GM12878 (cell line): Measurements from ENCODE around the gene DNAJC11. TPM values are rescaled to one million over a fixed set of nuclear protein-coding genes. Genes with fewer than 3 reads are reported as not detected.
A peak's percentile ranks its signal among the peaks of the same experiment; 100 is the strongest.

Experiments used
- ATAC-seq: fragments of 200-7000 bp; cut with Tn5 transposase; 3 replicates; pipeline ENCODE4 v1.9.1; 2020; ENCODE audit warnings: mild to moderate bottlenecking, moderate library complexity
- BruUV-seq: library from RNA; stranded (reverse); fragments of 400-500 nt; replicated peaks from 2 replicates; lab custom pipeline; 2021; lab: Mats Ljungman, UMichigan
- CTCF ChIA-PET: fragments of 300-600 bp; sonication (Branson Sonifier 250); formaldehyde crosslinking; extraction: SDS; loops from one replicate; lab custom pipeline; 2021; ENCODE audit warnings: inconsistent platforms; lab: Yijun Ruan, JAX
- POLR2A ChIA-PET: fragments of 350-600 bp; formaldehyde crosslinking; extraction: SDS; loops from one replicate; lab custom pipeline; 2021; ENCODE audit warnings: inconsistent platforms; lab: Charles Lee
- RAD21 ChIA-PET: fragments of 300-600 bp; sonication (Branson Sonifier 250); formaldehyde crosslinking; loops from one replicate; lab custom pipeline; 2023; ENCODE audit warnings: antibody characterized with exemption; ENCODE audit not compliant: unreplicated experiment; lab: Charles Lee
- SMC1A ChIA-PET: fragments of 300-600 bp; sonication (Branson Sonifier 250); formaldehyde crosslinking; loops from one replicate; lab custom pipeline; 2023; ENCODE audit not compliant: unreplicated experiment, uncharacterized antibody; lab: Charles Lee
- DNase-seq: peaks from one replicate; pipeline ENCODE4 v3.0.0-alpha.2; 2011; ENCODE audit warnings: low read depth, low spot score
- FAIRE-seq: peaks from 3 replicates; lab custom pipeline; 2011; peaks lifted over from hg19 to GRCh38; lab: Jason Lieb, UNC
- H2AFZ ChIP-seq: 2 replicates; pipeline ENCODE4 v1.6.0; 2011; ENCODE audit warnings: low read depth, low read length, control low read depth; ENCODE audit not compliant: control insufficient read depth
- H3K27ac ChIP-seq: 2 replicates; pipeline ENCODE4 v1.5.1; 2011; ENCODE audit warnings: control low read depth; ENCODE audit not compliant: control insufficient read depth, insufficient read depth
- H3K27me3 ChIP-seq, 2 experiments: replicated peaks in 1 of 2; 2 replicates each; pipeline versions ENCODE4 v1.6.0 to v1.6.1; 2011; ENCODE audit warnings: low read length in 1 of 2; ENCODE audit not compliant: control insufficient read depth in 2 of 2, insufficient read depth in 2 of 2
- H3K36me3 ChIP-seq, 2 experiments: 2 replicates each; pipeline ENCODE4 v1.5.1; 2011; ENCODE audit warnings: low read length in 1 of 2; ENCODE audit not compliant: control insufficient read depth in 2 of 2, insufficient read depth in 2 of 2
- H3K4me1 ChIP-seq: 2 replicates; pipeline ENCODE4 v1.6.1; 2011; ENCODE audit warnings: mild to moderate bottlenecking, low read length, moderate library complexity, mixed read lengths; ENCODE audit not compliant: control insufficient read depth, insufficient read depth
- H3K4me2 ChIP-seq: 2 replicates; pipeline ENCODE4 v1.6.0; 2011; ENCODE audit warnings: control low read depth; ENCODE audit not compliant: control insufficient read depth, insufficient read depth
- H3K4me3 ChIP-seq: fragments of 200-600 bp; sonication (generic); 2 replicates; pipeline ENCODE4 v1.5.1; 2016
- H3K79me2 ChIP-seq: 2 replicates; pipeline ENCODE4 v1.6.0; 2011; ENCODE audit warnings: low read length; ENCODE audit not compliant: control insufficient read depth, insufficient read depth
- H3K9ac ChIP-seq: 2 replicates; pipeline ENCODE4 v1.8.0; 2011; ENCODE audit warnings: low read length, control low read depth, mixed read lengths; ENCODE audit not compliant: control insufficient read depth, insufficient read depth
- H3K9me3 ChIP-seq: replicated peaks from 3 replicates; pipeline ENCODE4 v1.5.1; 2011; ENCODE audit warnings: mild to moderate bottlenecking, low read length; ENCODE audit not compliant: control insufficient read depth, insufficient read depth
- H4K20me1 ChIP-seq: 2 replicates; pipeline ENCODE4 v1.6.0; 2011; ENCODE audit not compliant: control insufficient read depth, insufficient read depth
- ATF3 ChIP-seq: IDR thresholded peaks from 2 replicates; pipeline ENCODE4 v1.6.1; 2011; ENCODE audit warnings: low read depth, mild to moderate bottlenecking, low read length, moderate library complexity, borderline replicate concordance; ENCODE audit errors: extremely low read depth
- BACH1 ChIP-seq: fragments of 450-650 bp; IDR thresholded peaks from 2 replicates; pipeline ENCODE4 v1.6.1; 2017; ENCODE audit warnings: mild to moderate bottlenecking, borderline replicate concordance
- CBFB ChIP-seq: IDR thresholded peaks from 2 replicates; pipeline ENCODE4 v1.6.1; 2016; ENCODE audit warnings: antibody characterized with exemption, low read depth
- E4F1 ChIP-seq: fragments of 450-650 bp; IDR thresholded peaks from 2 replicates; pipeline ENCODE4 v1.6.1; 2018; ENCODE audit warnings: borderline replicate concordance, mild to moderate bottlenecking; ENCODE audit not compliant: partially characterized antibody
- ESRRA ChIP-seq: IDR thresholded peaks from 2 replicates; pipeline ENCODE4 v1.6.1; 2012; ENCODE audit warnings: mild to moderate bottlenecking, low read length, improper control_type of control experiment
- HCFC1 ChIP-seq: fragments of 150-350 bp; IDR thresholded peaks from 2 replicates; pipeline ENCODE4 v1.6.1; 2014; ENCODE audit warnings: low read length
- NBN ChIP-seq: fragments of 450-650 bp; IDR thresholded peaks from 2 replicates; pipeline ENCODE4 v1.6.1; 2016
- NFYA ChIP-seq: IDR thresholded peaks from 2 replicates; pipeline ENCODE4 v1.6.1; 2011; ENCODE audit warnings: low read depth, mild to moderate bottlenecking, low read length, improper control_type of control experiment, borderline replicate concordance
- NR2C1 ChIP-seq: fragments of 450-650 bp; IDR thresholded peaks from 2 replicates; pipeline ENCODE4 v1.6.1; 2017; ENCODE audit warnings: antibody characterized with exemption, mild to moderate bottlenecking, moderate library complexity
- NR2F1 ChIP-seq: fragments of 450-650 bp; conservative IDR thresholded peaks from 2 replicates; pipeline ENCODE4 v1.6.1; 2017; ENCODE audit warnings: mild to moderate bottlenecking
- RAD51 ChIP-seq: fragments of 450-650 bp; IDR thresholded peaks from 2 replicates; pipeline ENCODE4 v1.6.1; 2016; ENCODE audit warnings: moderate library complexity, mild to moderate bottlenecking, inconsistent platforms
- SIN3A ChIP-seq: IDR thresholded peaks from 2 replicates; pipeline ENCODE4 v1.6.1; 2012; ENCODE audit warnings: low read depth, low read length, improper control_type of control experiment
- USF2 ChIP-seq: IDR thresholded peaks from 2 replicates; pipeline ENCODE4 v1.6.1; 2011; ENCODE audit warnings: low read depth, low read length, improper control_type of control experiment, borderline replicate concordance
- ZNF622 ChIP-seq: fragments of 450-650 bp; IDR thresholded peaks from 2 replicates; pipeline ENCODE4 v1.6.1; 2017; ENCODE audit warnings: mild to moderate bottlenecking, inconsistent platforms
- WGBS: methylation state at CpG from one replicate; pipeline ENCODE4 v1.1.6; 2016; ENCODE audit warnings: low lambda C conversion rate; ENCODE audit not compliant: insufficient replicate concordance, insufficient coverage; ENCODE audit errors: missing lambda C conversion rate; 5-methylcytosine and 5-hydroxymethylcytosine counted together
- in situ Hi-C: fragments of 300-500 bp; cut with MboI; formaldehyde crosslinking; loops from 9 replicates; pipeline ENCODE4 v1.14.3; 2018; ENCODE audit warnings: mixed read lengths
- intact Hi-C: fragments of 100-400 bp; cut with micrococcal nuclease; formaldehyde crosslinking; loops from one replicate; pipeline ENCODE4 v1.14.2; 2022; ENCODE audit not compliant: unreplicated experiment
- polyA plus RNA-seq, 11 experiments: library from polyadenylated mRNA; depleted of rRNA in 4 of 11; unstranded in 6 of 11; stranded (reverse) in 5 of 11; fragments of >200 nt; fragmentation: Nextera tagmentation in 4 of 11; fragmentation: Illumina TruSeq in 1 of 11; extraction: Ambion mirVana in 4 of 11; extraction: Trizol in 1 of 11; gene quantifications; 1 replicate in 1 of 11; 2 replicates in 10 of 11; pipeline versions ENCODE4 v1.2.1 to v1.2.3, GENCODE V29; 2011 to 2016; ENCODE audit warnings: inconsistent platforms in 2 of 11, missing spikeins in 2 of 11, low read depth in 1 of 11
- total RNA-seq, 4 experiments: library from RNA; depleted of rRNA in 3 of 4; stranded (reverse); fragments of >200 nt in 3 of 4; fragmentation: Illumina TruSeq in 1 of 4; extraction: Trizol in 1 of 4; gene quantifications; 2 replicates each; pipeline versions ENCODE4 v1.2.1 to v1.2.3, GENCODE V29; 2013 to 2021
- TF ChIP-seq, protein P1 (sequence below): fragments of 450-650 bp; IDR thresholded peaks from 2 replicates; pipeline ENCODE4 v1.6.1; 2017; ENCODE audit warnings: mild to moderate bottlenecking, low read depth, inconsistent platforms; ENCODE audit not compliant: poor library complexity, severe bottlenecking

DNAJC11 gene
- total and polyA plus RNA-seq, 10 of the 15 experiments (the other 5 are each of a cell fraction or from before 2014, with no cell fraction given) = 5.0 to 58.8 (median 39.5) TPM

GRCh38 chr1:6601049-6601922 lies 100.3 kb downstream of the DNAJC11 start:
- POLR2A ChIA-PET = interaction anchor here (0.8 to 4.0 kb wide), 10 partner anchors 11 to 48 kb away, joined by 3 to 22 read pairs (median 3); partner anchors contain the start of genes NOL9 and ZBTB48
- RAD21 ChIA-PET = interaction anchor here (0.8 to 3.9 kb wide), 5 partner anchors 20 to 47 kb away, joined by 3 to 38 read pairs (median 3); partner anchors contain the start of genes NOL9, TAS1R1 and ZBTB48
- Histone ChIP-seq H3K9me3 (no peaks in the 10 kb centered on the region), H3K27me3 (no peaks in the 10 kb centered on the region), H3K27ac (peak overlapping the region; percentile 73), H3K4me1 (peaks cover 13% of the 10 kb centered on the region), H4K20me1 (no peaks in the 10 kb centered on the region), H3K79me2 (peaks cover 36% of the 10 kb centered on the region), H3K4me2 (peak overlapping the region; percentile 100), H3K4me3 (peak overlapping the region; percentile 94), H2AFZ (peak overlapping the region; percentile 70), H3K36me3 (peaks cover 2 to 9% of the 10 kb centered on the region in 2 experiments; a peak in 3 of 4 replicates), H3K9ac (peak overlapping the region; percentile 84)
- intact Hi-C loops = no loop called here
- SMC1A ChIA-PET = interaction anchor here (1.0 to 2.1 kb wide), 6 partner anchors 8 to 48 kb away, joined by 3 to 16 read pairs (median 3); partner anchors contain the start of gene ZBTB48
- peak; percentile 63 for ATAC-seq
- no peak for DNase-seq
- CTCF ChIA-PET = interaction anchor here (1.2 to 5.4 kb wide), 3 partner anchors 20 to 111 kb away, joined by 4 to 39 read pairs (median 15); partner anchors contain the start of genes NOL9, TAS1R1 and ZBTB48
- in situ Hi-C loops = no loop called here
- WGBS = under 1% methylated on average over 40 of the region's 40 CpGs
- no TSS peak for BruUV-seq
- peak; percentile 27 for FAIRE-seq
- TF ChIP-seq CBFB = no peak
- no peak for TF ChIP-seq NFYA
- no peak; the same call in 1 of the 2 replicates for TF ChIP-seq SIN3A
- peak; percentile 15; the same call in 1 of the 2 replicates for TF ChIP-seq ATF3
- TF ChIP-seq E4F1 = no peak
- TF ChIP-seq, protein P1, sequence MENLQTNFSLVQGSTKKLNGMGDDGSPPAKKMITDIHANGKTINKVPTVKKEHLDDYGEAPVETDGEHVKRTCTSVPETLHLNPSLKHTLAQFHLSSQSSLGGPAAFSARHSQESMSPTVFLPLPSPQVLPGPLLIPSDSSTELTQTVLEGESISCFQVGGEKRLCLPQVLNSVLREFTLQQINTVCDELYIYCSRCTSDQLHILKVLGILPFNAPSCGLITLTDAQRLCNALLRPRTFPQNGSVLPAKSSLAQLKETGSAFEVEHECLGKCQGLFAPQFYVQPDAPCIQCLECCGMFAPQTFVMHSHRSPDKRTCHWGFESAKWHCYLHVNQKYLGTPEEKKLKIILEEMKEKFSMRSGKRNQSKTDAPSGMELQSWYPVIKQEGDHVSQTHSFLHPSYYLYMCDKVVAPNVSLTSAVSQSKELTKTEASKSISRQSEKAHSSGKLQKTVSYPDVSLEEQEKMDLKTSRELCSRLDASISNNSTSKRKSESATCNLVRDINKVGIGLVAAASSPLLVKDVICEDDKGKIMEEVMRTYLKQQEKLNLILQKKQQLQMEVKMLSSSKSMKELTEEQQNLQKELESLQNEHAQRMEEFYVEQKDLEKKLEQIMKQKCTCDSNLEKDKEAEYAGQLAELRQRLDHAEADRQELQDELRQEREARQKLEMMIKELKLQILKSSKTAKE = peak; percentile 23
- no peak for TF ChIP-seq HCFC1
- no peak for TF ChIP-seq NR2C1
- TF ChIP-seq BACH1 = peak; percentile 85; the same call in 1 of the 2 replicates
- peak; percentile 77 for TF ChIP-seq USF2
- peak; percentile 96 for TF ChIP-seq RAD51
- TF ChIP-seq NBN = peak; percentile 53; the same call in 1 of the 2 replicates
- no peak for TF ChIP-seq NR2F1
- TF ChIP-seq ZNF622 = no peak
- TF ChIP-seq ESRRA = no peak
